Panc1 (cell line): ENCODE measurements around the gene COL5A1.

ENCODE experiments used
- POLR2AphosphoS5 ChIP-seq: IDR thresholded peaks from 2 replicates; pipeline ENCODE4 v1.6.1; 2012; ENCODE audit warnings: mild to moderate bottlenecking, low read depth, low read length, moderate library complexity
- REST ChIP-seq, 2 experiments: IDR thresholded peaks; 2 replicates each; pipeline ENCODE4 v1.6.1; 2011 to 2012; ENCODE audit warnings: low read depth in 2 of 2, control low read depth in 1 of 2, low read length in 1 of 2, mild to moderate bottlenecking in 1 of 2, moderate library complexity in 1 of 2; ENCODE audit not compliant: insufficient read depth in 1 of 2
- TF ChIP-seq, protein P1 (sequence below): fragments of 450-650 bp; IDR thresholded peaks from 2 replicates; pipeline ENCODE4 v1.5.1; 2017; ENCODE audit warnings: mild to moderate bottlenecking

GRCh38 chr9:134883040-134883782, 241.6 kb downstream of the COL5A1 start:
- TF ChIP-seq, protein P1, sequence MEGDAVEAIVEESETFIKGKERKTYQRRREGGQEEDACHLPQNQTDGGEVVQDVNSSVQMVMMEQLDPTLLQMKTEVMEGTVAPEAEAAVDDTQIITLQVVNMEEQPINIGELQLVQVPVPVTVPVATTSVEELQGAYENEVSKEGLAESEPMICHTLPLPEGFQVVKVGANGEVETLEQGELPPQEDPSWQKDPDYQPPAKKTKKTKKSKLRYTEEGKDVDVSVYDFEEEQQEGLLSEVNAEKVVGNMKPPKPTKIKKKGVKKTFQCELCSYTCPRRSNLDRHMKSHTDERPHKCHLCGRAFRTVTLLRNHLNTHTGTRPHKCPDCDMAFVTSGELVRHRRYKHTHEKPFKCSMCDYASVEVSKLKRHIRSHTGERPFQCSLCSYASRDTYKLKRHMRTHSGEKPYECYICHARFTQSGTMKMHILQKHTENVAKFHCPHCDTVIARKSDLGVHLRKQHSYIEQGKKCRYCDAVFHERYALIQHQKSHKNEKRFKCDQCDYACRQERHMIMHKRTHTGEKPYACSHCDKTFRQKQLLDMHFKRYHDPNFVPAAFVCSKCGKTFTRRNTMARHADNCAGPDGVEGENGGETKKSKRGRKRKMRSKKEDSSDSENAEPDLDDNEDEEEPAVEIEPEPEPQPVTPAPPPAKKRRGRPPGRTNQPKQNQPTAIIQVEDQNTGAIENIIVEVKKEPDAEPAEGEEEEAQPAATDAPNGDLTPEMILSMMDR = no peak
- TF ChIP-seq POLR2AphosphoS5 (no peak), REST (IDR thresholded peaks at IDR 0.05; ENCODE audit: insufficient read depth in 1 of 2, low read depth in 2 of 2, low read length in 1 of 2) (no peak)
